HG03064 (cell line): Measurements from ENCODE around the gene PRCP.

Experiments used
- ATAC-seq: cut with Tn5 transposase; IDR thresholded peaks from one replicate; pipeline ENCODE4 v1.9.1; 2021; ENCODE audit warnings: low read depth; ENCODE audit not compliant: unreplicated experiment

Gene PRCP

GRCh38 chr11:82791779-82792178 lies 108.5 kb downstream of the PRCP start:
- no peak for ATAC-seq

GRCh38 chr11:82790723-82791484 lies 109.3 kb downstream of the PRCP start:
- ATAC-seq = no peak

GRCh38 chr11:82787981-82788380 lies 112.2 kb downstream of the PRCP start:
- no peak for ATAC-seq

- no peak for ATAC-seq
These were observed 113.4 kb downstream of the PRCP start for GRCh38 chr11:82786836-82787235.

DNA sequence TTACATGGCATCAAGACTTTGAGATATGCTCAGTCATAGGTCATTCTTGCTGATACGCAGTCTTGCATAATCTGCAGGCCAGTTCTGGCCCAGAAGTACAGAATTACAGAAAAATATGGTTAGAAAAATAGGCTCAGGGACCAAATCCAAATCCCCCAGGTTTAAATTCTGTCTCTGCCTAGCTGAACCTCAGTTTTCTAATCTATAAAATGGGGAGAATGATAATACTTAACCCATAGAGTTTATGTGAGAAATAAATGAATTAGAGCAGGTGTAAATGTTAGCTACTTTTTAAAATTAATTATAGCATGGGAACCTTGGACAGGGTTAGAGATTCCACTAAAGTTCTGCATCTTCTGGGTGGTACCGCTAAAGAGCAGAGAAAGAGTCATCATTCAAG lies 114.2 kb downstream of the PRCP start:
- ATAC-seq = no peak

DNA sequence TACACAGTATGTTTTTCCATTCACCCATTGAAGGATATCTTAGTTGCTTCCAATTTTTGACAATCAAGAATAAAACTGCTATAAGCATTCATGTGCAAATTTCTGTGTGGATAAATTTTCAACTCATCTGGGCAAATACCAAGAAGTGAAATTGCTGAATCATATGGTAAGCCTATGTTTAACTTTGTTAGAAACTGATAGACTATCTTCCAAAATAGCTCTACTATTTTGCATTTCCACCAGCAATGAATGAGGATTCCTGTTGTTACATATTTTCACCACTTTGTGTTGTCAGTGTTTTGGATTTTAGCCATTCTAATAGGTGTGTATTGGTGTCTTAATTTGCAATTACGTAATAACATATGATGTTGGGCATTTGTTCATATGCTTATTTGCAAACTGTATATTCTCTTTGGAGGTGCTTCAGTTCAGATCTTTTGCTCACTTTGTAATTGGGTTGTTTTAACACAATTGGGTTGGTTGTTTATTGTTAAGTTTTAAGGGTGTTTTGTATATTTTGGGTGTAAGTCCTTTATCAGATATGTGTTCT lies 117.3 kb downstream of the PRCP start:
- ATAC-seq = no peak

DNA sequence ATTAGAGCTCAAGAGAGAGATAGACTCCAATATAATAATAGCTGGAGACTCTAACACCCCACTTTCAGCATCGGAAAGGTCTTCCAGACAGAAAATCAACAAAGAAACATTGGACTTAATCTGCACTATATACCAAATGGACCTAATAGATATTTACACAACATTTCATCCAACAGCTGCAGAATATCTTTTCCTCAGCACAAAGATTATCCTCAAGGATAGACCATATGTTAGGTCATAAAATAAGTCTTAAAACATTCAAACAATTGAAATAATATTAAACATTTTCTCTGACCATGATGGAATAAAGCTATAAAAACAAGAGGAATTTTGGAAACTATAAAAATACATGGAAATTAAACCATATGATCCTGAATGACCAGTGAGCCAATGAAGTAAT lies 121.5 kb downstream of the PRCP start:
- ATAC-seq = no peak

- no peak for ATAC-seq
These were observed 123.9 kb downstream of the PRCP start for GRCh38 chr11:82776377-82776776.

DNA sequence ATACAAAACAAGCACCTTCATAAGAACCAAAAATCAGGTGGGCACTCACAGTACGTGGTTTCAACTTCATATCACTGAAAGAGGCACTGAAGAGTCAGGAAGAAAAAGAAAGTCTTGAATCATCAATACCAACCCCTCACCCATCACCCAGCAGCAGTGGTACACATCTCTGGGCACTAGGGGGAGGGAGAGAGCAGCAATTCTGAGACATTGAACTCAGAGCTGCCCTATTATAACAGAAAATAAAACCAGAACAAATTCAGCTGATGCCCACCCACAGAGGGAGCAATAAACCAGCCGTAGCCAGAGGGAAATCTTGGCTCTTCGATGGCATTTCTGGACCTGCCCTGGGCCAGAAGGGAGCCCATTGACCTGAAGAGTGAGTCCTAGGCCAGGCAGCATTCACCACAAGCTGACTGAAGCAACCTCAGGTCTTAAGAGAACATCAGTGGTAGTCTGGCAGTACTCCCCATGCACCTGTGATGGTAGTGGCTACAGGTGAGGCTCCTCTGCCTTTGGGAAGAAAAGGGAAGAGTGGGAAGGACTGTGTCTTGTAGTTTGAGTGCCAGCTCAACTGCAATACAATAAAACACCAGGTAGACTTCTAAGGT lies 124.4 kb downstream of the PRCP start:
- peak; percentile 86 for ATAC-seq

DNA sequence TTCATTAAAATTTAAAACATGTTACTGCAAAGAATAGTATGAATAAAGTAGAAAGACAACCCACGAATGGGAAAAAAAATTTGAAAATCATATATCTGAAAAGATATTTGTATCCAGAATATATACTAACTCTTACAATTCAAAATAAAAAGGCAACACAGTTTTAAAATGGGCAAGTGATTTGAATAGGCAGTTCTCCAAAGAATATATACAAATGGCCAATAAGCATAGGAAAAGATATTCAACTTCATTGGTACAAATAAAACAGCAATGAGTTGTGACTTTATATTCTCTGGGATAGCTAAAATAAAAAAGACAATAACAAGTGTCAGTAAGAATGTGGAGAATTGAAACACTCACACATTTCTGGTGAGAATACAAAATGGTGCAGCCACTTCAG lies 125.0 kb downstream of the PRCP start:
- ATAC-seq = no peak
